Measurements from ENCODE around the gene PIK3CG.
"Not testable (repeated sequence)": the region's sequence is repeated elsewhere in the genome, so short reads cannot be mapped to it uniquely, and the experiment has no call there.

- not testable (repeated sequence) for TF ChIP-seq CTCF, POLR2A, POLR2AphosphoS5 (IDR thresholded peaks at IDR 0.05)
Observed at GRCh38 chr7:106851632-106852031, 13.4 kb upstream of the PIK3CG start.

All from stomach (tissue), 4 donors.